Esophagus (tissue), 2 donors: ENCODE measurements around the gene KIDINS220. TPM values are rescaled to one million over a fixed set of nuclear protein-coding genes. Genes with fewer than 3 reads are reported as not detected.

Source experiments
- H3K27ac ChIP-seq, 2 donors: one replicate each; pipeline ENCODE4 v1.5.1; 2013; ENCODE audit warnings: low read depth in 2 of 2, mild to moderate bottlenecking in 2 of 2, inconsistent platforms in 1 of 2, low read length in 1 of 2, moderate library complexity in 1 of 2
- H3K27me3 ChIP-seq, 2 donors: one replicate each; pipeline ENCODE4 v1.6.1; 2013; ENCODE audit warnings: low read length in 2 of 2, control low read depth in 1 of 2, mild to moderate bottlenecking in 1 of 2; ENCODE audit not compliant: insufficient read depth in 2 of 2, control insufficient read depth in 1 of 2
- H3K36me3 ChIP-seq, 2 donors: one replicate each; pipeline ENCODE4 v1.6.1; 2013; ENCODE audit warnings: low read length in 1 of 2; ENCODE audit not compliant: control insufficient read depth in 2 of 2, insufficient read depth in 2 of 2
- H3K4me1 ChIP-seq, 2 donors: one replicate each; pipeline ENCODE4 v1.6.1; 2013; ENCODE audit warnings: low read length in 1 of 2; ENCODE audit not compliant: control insufficient read depth in 2 of 2, insufficient read depth in 2 of 2
- H3K4me3 ChIP-seq, 2 donors: one replicate each; pipeline ENCODE4 v1.5.1; 2013; ENCODE audit warnings: low read length in 2 of 2, mild to moderate bottlenecking in 2 of 2, low read depth in 1 of 2, moderate library complexity in 1 of 2
- H3K9me3 ChIP-seq, 2 donors: one replicate each; pipeline ENCODE4 v1.6.1; 2013; ENCODE audit warnings: mild to moderate bottlenecking in 2 of 2, low read depth in 1 of 2, low read length in 1 of 2, moderate library complexity in 1 of 2; ENCODE audit not compliant: control insufficient read depth in 2 of 2, insufficient read depth in 1 of 2
- WGBS, 2 donors: extraction: QIAGEN DNeasy Blood & Tissue Kit; methylation state at CpG; one replicate each; pipeline ENCODE4 v1.1.7; 2013; 5-methylcytosine and 5-hydroxymethylcytosine counted together
- polyA plus RNA-seq, 2 donors: library from polyadenylated mRNA; stranded (reverse); fragments of 200-250 nt; gene quantifications; one replicate each; pipeline ENCODE4 v1.2.3, GENCODE V29; 2013
- donor health status: healthy with polysubstance abuse.
- donor health status: Bipolar disorder and iron deficiency.

The KIDINS220 gene
- polyA plus RNA-seq, 2 donors = 10.4 to 10.7 TPM

GRCh38 chr2:8693157-8693821, 144.1 kb downstream of the KIDINS220 start:
- Histone ChIP-seq H3K27me3 (no peaks in the 10 kb centered on the region), H3K27ac (no peak overlapping the region), H3K4me1 (peaks cover 0 to 5% of the 10 kb centered on the region in 2 donors), H3K4me3 (peak overlapping the region in 1 of 2 donors; percentile 42), H3K9me3 (no peaks in the 10 kb centered on the region), H3K36me3 (no peaks in the 10 kb centered on the region)
- 17 to 18% methylated on average over 26 to 30 of the region's 30 CpGs for WGBS, 2 donors

GRCh38 chr2:8692783-8693156, 144.6 kb downstream of the KIDINS220 start:
- Histone ChIP-seq H3K27me3 (no peaks in the 10 kb centered on the region), H3K9me3 (no peaks in the 10 kb centered on the region), H3K4me1 (peaks cover 0 to 5% of the 10 kb centered on the region in 2 donors), H3K36me3 (no peaks in the 10 kb centered on the region), H3K4me3 (peak overlapping the region in 1 of 2 donors; percentile 42), H3K27ac (no peak overlapping the region)
- 25 to 31% methylated on average over 7 of the region's 7 CpGs for WGBS, 2 donors

GRCh38 chr2:8691859-8692437, 145.5 kb downstream of the KIDINS220 start:
- 92 to 95% methylated on average over 9 of the region's 9 CpGs for WGBS, 2 donors
- Histone ChIP-seq H3K4me1 (peaks cover 0 to 5% of the 10 kb centered on the region in 2 donors), H3K27ac (no peak overlapping the region), H3K9me3 (no peaks in the 10 kb centered on the region), H3K4me3 (no peak overlapping the region), H3K36me3 (no peaks in the 10 kb centered on the region), H3K27me3 (no peaks in the 10 kb centered on the region)

GRCh38 chr2:8685697-8686358, 151.6 kb downstream of the KIDINS220 start:
- H3K36me3 ChIP-seq = no peaks in the 10 kb centered on the region
- peak overlapping the region; percentile 54 to 66 for H3K4me3 ChIP-seq
- H3K27ac ChIP-seq = peak overlapping the region; percentile 51 to 79
- no peaks in the 10 kb centered on the region for H3K27me3 ChIP-seq
- no peaks in the 10 kb centered on the region for H3K9me3 ChIP-seq
- H3K4me1 ChIP-seq = peaks cover 0 to 2% of the 10 kb centered on the region in 2 donors
- WGBS, 2 donors = 0 to 1% methylated on average over 50 of the region's 50 CpGs

- Histone ChIP-seq H3K27me3 (no peaks in the 10 kb centered on the region), H3K9me3 (no peaks in the 10 kb centered on the region), H3K27ac (peak overlapping the region; percentile 51 to 79), H3K4me3 (peak overlapping the region; percentile 54 to 66), H3K36me3 (no peaks in the 10 kb centered on the region), H3K4me1 (peaks cover 0 to 2% of the 10 kb centered on the region in 2 donors)
- WGBS, 2 donors = 1% methylated on average over 73 to 87 of the region's 87 CpGs
Observed at GRCh38 chr2:8684878-8685696, 152.3 kb downstream of the KIDINS220 start.

GRCh38 chr2:8684540-8684877, 152.9 kb downstream of the KIDINS220 start:
- no peaks in the 10 kb centered on the region for H3K36me3 ChIP-seq
- peak overlapping the region; percentile 54 to 66 for H3K4me3 ChIP-seq
- no peaks in the 10 kb centered on the region for H3K9me3 ChIP-seq
- WGBS, 2 donors = 15 to 16% methylated on average over 3 of the region's 3 CpGs
- peaks cover 0 to 2% of the 10 kb centered on the region in 2 donors for H3K4me1 ChIP-seq
- H3K27ac ChIP-seq = peak overlapping the region; percentile 51 to 79
- H3K27me3 ChIP-seq = no peaks in the 10 kb centered on the region

- 3 to 5% methylated on average over 30 of the region's 30 CpGs for WGBS, 2 donors
- no peaks in the 10 kb centered on the region for H3K27me3 ChIP-seq
- H3K4me1 ChIP-seq = peaks cover 2% of the 10 kb centered on the region in 2 donors
- H3K9me3 ChIP-seq = no peaks in the 10 kb centered on the region
- no peaks in the 10 kb centered on the region for H3K36me3 ChIP-seq
- peak overlapping the region; percentile 72 to 76 for H3K27ac ChIP-seq
- H3K4me3 ChIP-seq = peak overlapping the region; percentile 50 to 68
Observed at GRCh38 chr2:8682719-8683667, 154.4 kb downstream of the KIDINS220 start.

- Histone ChIP-seq H3K4me1 (peaks cover 2 to 3% of the 10 kb centered on the region in 2 donors), H3K27me3 (no peaks in the 10 kb centered on the region), H3K9me3 (no peaks in the 10 kb centered on the region), H3K4me3 (peak within 1 kb of the TSS; percentile 61 to 68), H3K27ac (peak within 1 kb of the TSS; percentile 86 to 89), H3K36me3 (no peaks in the 10 kb centered on the region)
- 0 to 1% methylated on average over 61 to 67 of the region's 70 CpGs for WGBS, 2 donors
Observed at GRCh38 chr2:8681786-8682692, 155.4 kb downstream of the KIDINS220 start, which contains the start of gene ID2. TSS of gene ID2 (plus strand) at chr2:8682056. CDS start at chr2:8682166, 110 bp downstream.
